Liver (tissue), 9 donors: ENCODE results near the gene SDR9C7. TPM values are rescaled to one million over a fixed set of nuclear protein-coding genes. Genes with fewer than 3 reads are reported as not detected.

Experiments
- DNase-seq: peaks from one replicate; pipeline ENCODE4 v3.0.0-alpha.2; 2017; ENCODE audit warnings: low spot score
- H3K27ac ChIP-seq, 2 donors: one replicate each; pipeline ENCODE4 v1.7.0; 2013; ENCODE audit warnings: inconsistent platforms in 2 of 2, low read length in 2 of 2, control low read depth in 1 of 2, low read depth in 1 of 2, mild to moderate bottlenecking in 1 of 2
- H3K27me3 ChIP-seq, 4 donors: one replicate each; pipeline versions ENCODE4 v1.6.1 to v1.7.0; 2013; ENCODE audit warnings: low read length in 3 of 4, inconsistent platforms in 1 of 4, mild to moderate bottlenecking in 1 of 4, moderate library complexity in 1 of 4; ENCODE audit not compliant: control insufficient read depth in 4 of 4, insufficient read depth in 4 of 4
- H3K36me3 ChIP-seq, 4 donors: one replicate each; pipeline versions ENCODE4 v1.6.1 to v1.7.0; 2013; ENCODE audit warnings: low read length in 3 of 4, mild to moderate bottlenecking in 3 of 4, low read depth in 1 of 4, moderate library complexity in 1 of 4; ENCODE audit not compliant: control insufficient read depth in 4 of 4, insufficient read depth in 3 of 4
- H3K4me1 ChIP-seq, 4 donors: one replicate each; pipeline versions ENCODE4 v1.6.1 to v1.7.0; 2013; ENCODE audit warnings: low read length in 3 of 4, mild to moderate bottlenecking in 3 of 4, moderate library complexity in 1 of 4; ENCODE audit not compliant: control insufficient read depth in 4 of 4, insufficient read depth in 4 of 4
- H3K4me3 ChIP-seq, 3 donors: one replicate each; pipeline versions ENCODE4 v1.6.1 to v1.7.0; 2013; ENCODE audit warnings: low read length in 3 of 3, control low read depth in 1 of 3, low read depth in 1 of 3, mild to moderate bottlenecking in 1 of 3
- H3K9ac ChIP-seq, 2 donors: one replicate each; pipeline ENCODE4 v1.7.0; 2013; ENCODE audit warnings: low read length in 2 of 2, mild to moderate bottlenecking in 2 of 2, moderate library complexity in 2 of 2, control low read depth in 1 of 2, low read depth in 1 of 2
- H3K9me3 ChIP-seq, 4 donors: one replicate each; pipeline versions ENCODE4 v1.6.1 to v1.7.0; 2013; ENCODE audit warnings: low read length in 3 of 4; ENCODE audit not compliant: control insufficient read depth in 4 of 4
- CTCF ChIP-seq: fragments of 150-350 bp; IDR thresholded peaks from 2 replicates; pipeline ENCODE4 v1.5.1; 2017; ENCODE audit warnings: improper control_type of control experiment, low read depth, low read length; ENCODE audit not compliant: missing input control
- EGR1 ChIP-seq, 2 donors: IDR thresholded peaks; 2 replicates each; pipeline ENCODE4 v1.6.1; 2016 to 2018; ENCODE audit warnings: antibody characterized with exemption in 2 of 2, low read depth in 2 of 2
- FOXA1 ChIP-seq: IDR thresholded peaks from 2 replicates; pipeline ENCODE4 v1.6.1; 2016; ENCODE audit warnings: antibody characterized with exemption
- FOXA2 ChIP-seq: IDR thresholded peaks from 2 replicates; pipeline ENCODE4 v1.6.1; 2016; ENCODE audit warnings: antibody characterized with exemption
- GABPA ChIP-seq, 2 donors: IDR thresholded peaks in 1 of 2; conservative IDR thresholded peaks in 1 of 2; 2 replicates each; pipeline ENCODE4 v1.6.1; 2016; ENCODE audit warnings: antibody characterized with exemption in 2 of 2, mild to moderate bottlenecking in 1 of 2, moderate library complexity in 1 of 2
- HNF4G ChIP-seq: IDR thresholded peaks from 2 replicates; pipeline ENCODE4 v1.6.1; 2016; ENCODE audit warnings: antibody characterized with exemption
- NR2F2 ChIP-seq: IDR thresholded peaks from 2 replicates; pipeline ENCODE4 v1.6.1; 2016; ENCODE audit warnings: antibody characterized with exemption
- RAD21 ChIP-seq, 2 donors: IDR thresholded peaks; 2 replicates each; pipeline ENCODE4 v1.6.1; 2016; ENCODE audit warnings: antibody characterized with exemption in 2 of 2, mild to moderate bottlenecking in 2 of 2
- REST ChIP-seq: IDR thresholded peaks from 2 replicates; pipeline ENCODE4 v1.6.1; 2016; ENCODE audit warnings: antibody characterized with exemption, mild to moderate bottlenecking
- RXRA ChIP-seq, 2 donors: IDR thresholded peaks; 2 replicates each; pipeline ENCODE4 v1.6.1; 2017 to 2018; ENCODE audit warnings: antibody characterized with exemption in 2 of 2, mild to moderate bottlenecking in 1 of 2
- SP1 ChIP-seq: IDR thresholded peaks from 2 replicates; pipeline ENCODE4 v1.6.1; 2018; ENCODE audit warnings: antibody characterized with exemption, mild to moderate bottlenecking
- TAF1 ChIP-seq: conservative IDR thresholded peaks from 2 replicates; pipeline ENCODE4 v1.6.1; 2016; ENCODE audit warnings: antibody characterized with exemption, mild to moderate bottlenecking
- YY1 ChIP-seq: IDR thresholded peaks from 2 replicates; pipeline ENCODE4 v1.6.1; 2016; ENCODE audit warnings: antibody characterized with exemption, mild to moderate bottlenecking
- ZBTB33 ChIP-seq: IDR thresholded peaks from 2 replicates; pipeline ENCODE4 v1.6.1; 2016; ENCODE audit warnings: antibody characterized with exemption
- WGBS: extraction: QIAGEN DNeasy Blood & Tissue Kit; methylation state at CpG from one replicate; pipeline ENCODE4 v1.1.7; 2013; 5-methylcytosine and 5-hydroxymethylcytosine counted together
- polyA plus RNA-seq, 2 donors: library from polyadenylated mRNA; stranded (reverse) in 1 of 2; unstranded in 1 of 2; fragments of 200-250 nt in 1 of 2; fragments of >200 nt in 1 of 2; fragmentation: Nextera tagmentation in 1 of 2; extraction: Ambion mirVana in 1 of 2; gene quantifications; one replicate each; pipeline versions ENCODE4 v1.2.1 to v1.2.3, GENCODE V29; 2013 to 2015
- total RNA-seq, 2 donors: library from RNA; depleted of rRNA; stranded (reverse); fragments of >200 nt; gene quantifications; one replicate each; pipeline ENCODE4 v1.2.3, GENCODE V29; 2014
- TF ChIP-seq, protein P1 (sequence below): IDR thresholded peaks from 2 replicates; pipeline ENCODE4 v1.6.1; 2016; ENCODE audit warnings: antibody characterized with exemption
- donor health status: healthy.
- donor health status: healthy.
- donor health status: healthy.
- donor health status: healthy.
- donor health status: healthy.

Gene SDR9C7
- total and polyA plus RNA-seq, 4 donors: not detected

DNA sequence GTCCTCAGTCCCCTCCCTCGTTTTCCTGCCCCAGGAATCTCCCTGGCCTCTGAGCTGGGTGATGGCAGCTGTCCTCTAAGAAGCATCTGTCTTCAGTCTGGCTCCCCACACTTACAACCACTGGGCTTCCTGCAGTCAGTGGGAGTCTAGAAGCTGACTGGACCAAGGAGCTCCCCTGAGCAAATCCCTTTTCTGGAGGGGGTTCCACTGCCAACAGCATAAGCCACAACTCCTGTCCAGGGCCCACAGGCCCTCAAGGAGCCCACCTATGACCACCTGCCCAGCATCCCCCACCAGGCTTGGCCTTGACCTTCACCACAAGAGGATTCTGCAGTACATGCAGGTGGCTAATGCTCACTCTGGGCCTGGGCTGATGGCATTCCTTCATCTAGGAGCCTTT is 19.1 kb upstream of the SDR9C7 start:
- peaks cover 11 to 39% (median 24%) of the 10 kb centered on the region in 4 donors for H3K4me1 ChIP-seq
- peaks cover 17 to 54% (median 33%) of the 10 kb centered on the region in 4 donors for H3K36me3 ChIP-seq
- DNase-seq: peak; percentile 25
- H3K9me3 ChIP-seq: no peaks in the 10 kb centered on the region
- peak overlapping the region in 1 of 2 donors; percentile 3 for H3K27ac ChIP-seq
- no peaks in the 10 kb centered on the region for H3K27me3 ChIP-seq
- WGBS: 46% methylated on average over 1 of the region's 1 CpG
- TF ChIP-seq EGR1 (IDR thresholded peaks at IDR 0.05; ENCODE audit: low read depth in 2 of 2) (no peak), NR2F2 (no peak), TAF1 (no peak), RAD21 (IDR thresholded peaks at IDR 0.05) (no peak), ZBTB33 (no peak), FOXA1 (no peak), RXRA (IDR thresholded peaks at IDR 0.05) (no peak), CTCF (no peak), REST (no peak), HNF4G (no peak), FOXA2 (no peak), YY1 (no peak), GABPA (IDR thresholded peaks at IDR 0.05 in 1 of 2, conservative IDR thresholded peaks at IDR 0.05 in 1 of 2) (no peak), SP1 (no peak)
- TF ChIP-seq, protein P1, sequence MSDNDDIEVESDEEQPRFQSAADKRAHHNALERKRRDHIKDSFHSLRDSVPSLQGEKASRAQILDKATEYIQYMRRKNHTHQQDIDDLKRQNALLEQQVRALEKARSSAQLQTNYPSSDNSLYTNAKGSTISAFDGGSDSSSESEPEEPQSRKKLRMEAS: no peak
- no peak overlapping the region for H3K4me3 ChIP-seq
- no peak overlapping the region for H3K9ac ChIP-seq

- Histone ChIP-seq H3K9ac (no peak overlapping the region), H3K9me3 (no peaks in the 10 kb centered on the region), H3K4me3 (no peak overlapping the region), H3K36me3 (peaks cover 17 to 54% (median 33%) of the 10 kb centered on the region in 4 donors), H3K27me3 (no peaks in the 10 kb centered on the region), H3K27ac (peak overlapping the region in 1 of 2 donors; percentile 6), H3K4me1 (peaks cover 8 to 32% (median 17%) of the 10 kb centered on the region in 4 donors)
- TF ChIP-seq GABPA (IDR thresholded peaks at IDR 0.05 in 1 of 2, conservative IDR thresholded peaks at IDR 0.05 in 1 of 2) (no peak), HNF4G (no peak)
- WGBS: 88% methylated on average over 11 of the region's 11 CpGs
- no peak for DNase-seq
Observed at GRCh38 chr12:56951582-56952339, 17.6 kb upstream of the SDR9C7 start.
